Fibroblast of skin of left biceps (primary cell): ENCODE data around the gene SLC30A2.

Experiments used
- DNase-seq, 2 experiments: peaks; one replicate each; pipeline ENCODE4 v3.0.0-alpha.2; 2013; ENCODE audit warnings: low read depth in 2 of 2

SLC30A2 gene

DNA sequence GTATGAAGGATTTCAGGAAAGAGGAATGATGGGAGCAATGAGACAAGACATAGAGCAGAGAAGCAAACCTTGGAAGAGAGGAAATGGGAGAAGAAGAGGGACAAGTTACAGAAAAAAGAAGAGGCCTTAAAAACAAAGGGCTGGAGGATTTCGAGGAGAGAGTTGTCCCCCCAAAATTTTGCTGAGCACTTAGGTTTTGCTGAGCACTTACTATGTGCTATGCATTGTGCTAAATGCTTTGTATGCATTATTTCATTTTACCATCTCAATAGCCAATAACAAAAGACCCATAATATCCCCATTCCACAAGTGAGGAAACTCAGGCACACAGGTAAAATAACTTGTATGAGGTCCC is 24.0 kb upstream of the SLC30A2 start:
- DNase-seq = no peak

DNA sequence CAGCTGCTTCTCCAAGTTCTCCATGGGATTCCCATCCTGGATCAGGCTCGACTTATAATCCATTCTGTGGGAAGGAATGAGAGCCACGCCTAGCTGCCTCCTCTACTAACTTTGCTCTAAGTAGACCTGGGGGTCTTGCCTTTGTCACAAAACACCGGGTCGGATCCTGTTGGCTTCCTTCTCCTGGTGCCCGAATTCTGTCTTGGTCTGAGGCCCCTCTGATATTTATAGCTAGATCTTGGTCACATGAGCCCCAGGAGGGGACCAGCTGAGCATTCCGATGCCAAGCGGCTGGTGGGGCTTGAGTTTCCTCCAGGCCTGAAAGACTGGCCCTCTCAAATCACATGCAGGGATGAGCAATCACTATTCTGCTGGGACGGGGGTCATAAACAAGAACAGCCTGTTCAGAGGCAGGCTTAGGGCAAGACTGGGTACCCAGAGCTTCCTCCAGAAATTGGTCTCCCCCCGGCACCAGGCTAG is 21.6 kb upstream of the SLC30A2 start, which contains the start of gene TRIM63:
Gene TRIM63 (minus strand): TSS at position 199 of the 480 bp plus-strand sequence. CDS start 136 bp downstream, at position 63.
- DNase-seq = no peak

DNA sequence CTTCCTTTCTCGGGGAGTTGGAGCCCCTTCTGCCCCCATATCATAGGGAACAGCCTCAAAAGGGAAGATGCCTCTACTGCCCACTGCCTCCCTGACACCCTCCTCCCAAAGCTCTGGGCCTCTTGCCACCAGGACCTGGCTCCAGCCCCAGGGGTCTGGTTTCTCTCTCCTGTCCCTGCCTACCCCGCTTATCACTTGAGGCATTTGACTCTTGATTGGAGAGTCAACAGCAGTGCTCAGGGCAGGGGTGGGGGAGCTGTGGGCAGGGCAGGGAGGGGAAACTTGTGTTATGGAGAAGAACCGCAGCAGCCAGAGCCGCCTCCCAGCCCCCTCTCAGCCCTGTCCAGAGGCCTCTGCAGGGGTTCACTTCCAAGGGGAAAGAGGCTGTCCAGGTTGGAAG is 20.9 kb upstream of the SLC30A2 start:
- DNase-seq = no peak

DNA sequence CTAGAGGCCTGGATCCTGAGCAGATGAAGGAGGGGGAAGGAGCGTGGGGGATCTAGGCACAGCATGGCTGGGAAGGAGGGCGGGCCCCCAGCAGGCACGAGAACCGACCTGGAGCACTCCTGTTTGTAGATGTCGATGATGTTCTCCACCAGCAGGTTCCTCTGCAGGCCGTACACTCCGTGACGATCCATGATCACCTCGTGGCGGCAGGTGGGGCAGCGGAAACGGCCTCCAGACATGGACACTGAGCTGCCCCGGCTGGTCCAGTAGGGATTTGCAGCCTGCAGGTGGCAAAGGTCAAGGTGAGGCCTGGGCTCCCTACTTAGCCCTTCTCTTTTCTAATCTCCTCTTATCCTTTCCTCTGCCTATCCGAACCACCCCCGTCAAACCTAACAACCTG is 20.2 kb upstream of the SLC30A2 start:
- no peak for DNase-seq

DNA sequence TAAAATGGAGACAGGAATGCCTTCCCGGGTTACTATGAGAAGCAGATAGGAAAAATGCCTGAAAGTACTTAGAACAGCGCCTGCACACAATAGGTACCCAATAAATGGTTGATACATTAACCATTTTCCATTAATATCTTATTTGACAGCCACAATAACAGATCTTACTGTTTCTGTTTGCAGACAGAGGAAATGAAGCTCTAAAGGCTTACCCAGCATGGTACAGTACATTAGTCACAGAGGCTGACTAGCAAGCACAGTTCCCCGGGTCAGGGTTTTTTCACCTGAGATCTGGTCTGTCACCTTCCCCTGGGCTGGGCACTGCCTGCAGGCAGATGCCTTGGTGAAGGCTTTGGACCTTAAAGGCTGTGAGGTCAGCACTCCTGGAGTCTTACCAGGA is 18.6 kb upstream of the SLC30A2 start:
- DNase-seq = no peak

DNA sequence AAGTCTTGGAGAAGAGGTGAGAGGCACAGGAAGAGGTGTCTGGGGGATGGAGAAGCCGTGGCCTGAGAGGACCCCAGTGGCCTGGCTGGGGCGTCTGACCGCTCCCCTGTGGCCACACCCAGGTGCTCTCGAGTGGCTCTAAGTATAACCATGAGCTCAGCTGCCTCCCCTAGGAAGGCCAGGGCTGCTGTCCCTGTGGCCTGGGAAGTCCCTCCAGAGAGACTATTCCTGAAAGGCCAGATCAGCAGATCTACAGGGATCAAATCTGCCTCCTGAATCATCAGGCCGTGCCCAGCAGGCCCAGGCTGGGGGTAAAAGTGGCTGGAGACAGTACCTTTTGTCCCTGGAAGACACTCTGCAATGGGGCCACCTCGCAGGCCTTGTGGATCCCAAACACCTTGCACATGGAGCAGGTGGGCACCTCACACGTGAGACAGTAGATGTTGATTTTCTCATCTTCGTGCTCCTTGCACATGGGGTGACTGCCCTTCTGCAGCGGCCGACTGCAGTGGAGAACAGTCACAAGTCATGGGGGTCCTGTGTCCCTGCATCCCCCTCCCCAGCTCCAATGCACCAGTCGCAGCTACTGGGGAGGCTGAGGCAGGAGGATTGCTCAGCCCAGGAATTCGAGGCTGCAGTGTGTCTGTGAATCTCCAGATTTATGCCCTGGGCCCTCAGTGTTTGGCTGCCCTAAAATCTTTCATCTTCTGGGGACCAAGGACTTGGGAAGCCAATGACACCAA is 15.1 kb upstream of the SLC30A2 start:
- no peak for DNase-seq

DNA sequence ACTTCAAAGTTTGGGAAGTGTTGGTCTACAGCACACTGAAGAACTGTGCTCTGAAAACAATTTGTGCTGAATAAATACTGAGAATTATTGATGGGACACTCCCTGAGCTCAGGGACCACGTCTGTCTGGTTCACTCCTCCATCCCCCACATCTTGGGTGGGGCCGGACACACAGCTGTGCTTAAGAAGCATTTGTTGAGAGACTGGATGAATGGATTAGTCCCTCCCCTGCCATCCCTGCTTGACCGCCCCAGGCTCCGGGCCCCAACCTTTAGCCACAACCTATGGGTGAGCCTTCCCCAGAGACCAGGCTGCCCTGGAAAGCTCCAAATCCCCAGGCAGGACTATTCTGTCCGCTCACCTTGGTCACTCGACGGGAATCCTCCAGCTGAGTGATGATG is 14.0 kb upstream of the SLC30A2 start:
- DNase-seq = no peak

DNA sequence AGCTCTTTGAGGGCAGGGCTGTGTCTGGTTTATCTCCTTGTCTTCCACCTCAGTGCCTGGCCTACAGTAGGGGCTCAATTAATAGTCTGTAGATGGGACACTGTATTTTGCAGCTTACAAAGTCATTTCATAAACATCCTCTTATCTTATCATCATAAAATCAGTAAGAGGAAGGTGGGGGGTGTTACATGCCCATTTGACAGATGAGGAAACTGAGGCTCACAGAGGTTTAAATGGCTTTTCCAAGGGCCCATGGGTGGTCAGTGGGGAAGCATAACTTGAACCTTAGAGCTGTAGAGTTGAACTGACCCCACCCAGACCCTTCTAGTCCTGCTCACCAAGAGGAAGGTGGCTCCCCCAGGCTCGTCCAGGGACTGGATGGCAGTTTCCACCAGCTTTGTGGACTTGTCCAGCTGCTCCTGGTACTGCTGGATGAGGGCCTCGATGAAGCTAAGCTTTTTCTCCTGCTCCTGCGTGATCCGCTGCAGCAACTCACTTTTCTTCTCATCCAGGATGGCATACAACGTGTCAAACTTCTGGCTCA is 12.2 kb upstream of the SLC30A2 start:
- DNase-seq = no peak

DNA sequence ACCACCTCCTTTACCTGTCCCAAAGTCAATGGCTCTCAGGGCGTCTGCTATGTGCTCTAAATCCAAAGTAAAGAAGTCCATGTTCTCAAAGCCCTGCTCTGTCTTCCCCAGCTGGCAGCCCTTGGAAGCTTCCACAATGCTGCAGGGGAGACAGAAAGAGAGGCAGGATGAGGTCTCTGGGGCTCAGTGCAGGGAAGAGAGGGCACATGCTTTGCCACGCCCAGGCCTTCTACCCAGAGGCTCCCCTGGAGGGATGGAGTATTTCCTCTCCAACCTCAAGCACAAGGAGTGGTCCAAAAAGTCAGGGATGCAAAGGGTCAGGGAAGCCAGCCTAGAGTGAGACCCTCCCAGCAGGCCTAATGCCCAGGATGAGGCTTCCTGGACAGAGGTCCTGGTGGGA is 11.3 kb upstream of the SLC30A2 start:
- DNase-seq = no peak

DNA sequence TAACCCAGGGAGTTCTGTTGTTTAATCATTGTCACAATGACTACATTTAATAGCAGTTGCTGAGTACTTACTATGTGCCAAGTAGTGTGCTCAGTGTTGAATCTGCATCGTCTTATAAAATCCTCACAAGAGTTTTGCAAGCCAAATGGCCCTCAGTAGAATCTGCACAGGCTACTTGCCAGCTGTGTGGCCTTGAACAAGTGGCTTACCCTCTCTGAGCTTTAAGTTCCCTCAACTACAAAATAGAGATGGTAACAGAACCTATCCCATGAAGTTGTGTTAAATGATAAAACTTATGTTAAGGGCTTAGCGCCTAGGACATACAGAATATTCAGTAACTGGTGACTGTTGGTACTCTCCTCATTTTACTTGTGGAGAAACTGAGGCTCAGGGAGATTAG is 9.1 kb upstream of the SLC30A2 start:
- no peak for DNase-seq

DNA sequence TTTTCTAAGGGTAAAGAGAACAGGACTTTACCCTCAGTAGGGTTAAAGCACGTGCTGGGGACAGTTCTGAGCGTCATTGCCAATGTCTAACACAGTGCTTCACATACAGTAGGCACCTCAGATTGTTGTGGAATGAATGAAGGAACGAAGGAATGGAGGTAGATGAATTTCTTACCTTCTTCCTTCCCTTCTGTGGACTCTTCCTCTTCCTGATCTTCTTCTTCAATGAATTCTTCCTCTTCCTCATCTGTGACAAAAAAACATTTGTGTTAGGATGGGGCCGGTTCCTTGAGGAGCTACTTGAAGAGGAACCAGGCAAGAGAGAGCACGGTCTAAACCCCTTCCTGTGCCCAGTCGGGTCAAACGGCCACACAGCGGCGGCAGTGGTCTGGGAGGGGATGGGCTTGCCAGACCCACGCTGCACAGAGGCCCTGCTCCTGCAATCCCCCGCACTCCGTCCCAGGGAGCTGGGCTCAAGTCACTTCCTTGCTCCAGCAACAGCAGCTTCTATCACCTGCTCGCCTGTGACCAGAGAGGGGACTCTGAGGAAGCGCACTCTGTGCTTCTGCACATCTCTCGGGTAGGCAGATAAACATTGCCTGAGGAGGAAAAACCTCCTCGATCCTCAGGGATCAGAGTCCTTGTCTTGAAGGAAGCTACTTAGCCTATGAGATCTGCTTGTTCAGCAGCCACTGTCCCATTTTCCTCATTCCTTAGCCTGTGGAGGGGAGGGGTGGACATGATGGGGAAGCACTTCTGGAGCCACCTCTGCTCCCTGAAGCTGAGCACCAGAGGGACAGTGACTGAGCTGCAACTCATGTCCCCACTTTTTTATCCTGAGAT is 8.0 kb upstream of the SLC30A2 start:
- no peak for DNase-seq

DNA sequence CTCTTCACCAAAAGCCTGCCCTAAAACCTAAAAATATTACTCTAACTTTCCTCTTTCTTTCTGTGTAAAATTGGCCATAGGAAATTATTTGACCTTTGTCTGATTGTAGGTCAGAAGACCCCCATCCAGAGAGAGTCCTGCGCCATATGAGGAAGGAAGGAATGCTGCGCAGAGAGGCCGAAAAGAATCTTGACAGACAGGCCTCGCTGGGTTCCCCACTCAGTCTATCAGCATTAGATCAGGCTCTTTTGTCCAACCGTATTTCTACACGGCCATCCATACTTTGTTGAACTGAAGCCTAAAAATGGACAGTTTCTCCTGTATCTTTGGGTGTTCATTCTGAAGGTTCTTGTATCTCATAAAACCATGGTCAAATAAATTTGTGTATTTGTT is 4.3 kb upstream of the SLC30A2 start:
- no peak for DNase-seq

DNA sequence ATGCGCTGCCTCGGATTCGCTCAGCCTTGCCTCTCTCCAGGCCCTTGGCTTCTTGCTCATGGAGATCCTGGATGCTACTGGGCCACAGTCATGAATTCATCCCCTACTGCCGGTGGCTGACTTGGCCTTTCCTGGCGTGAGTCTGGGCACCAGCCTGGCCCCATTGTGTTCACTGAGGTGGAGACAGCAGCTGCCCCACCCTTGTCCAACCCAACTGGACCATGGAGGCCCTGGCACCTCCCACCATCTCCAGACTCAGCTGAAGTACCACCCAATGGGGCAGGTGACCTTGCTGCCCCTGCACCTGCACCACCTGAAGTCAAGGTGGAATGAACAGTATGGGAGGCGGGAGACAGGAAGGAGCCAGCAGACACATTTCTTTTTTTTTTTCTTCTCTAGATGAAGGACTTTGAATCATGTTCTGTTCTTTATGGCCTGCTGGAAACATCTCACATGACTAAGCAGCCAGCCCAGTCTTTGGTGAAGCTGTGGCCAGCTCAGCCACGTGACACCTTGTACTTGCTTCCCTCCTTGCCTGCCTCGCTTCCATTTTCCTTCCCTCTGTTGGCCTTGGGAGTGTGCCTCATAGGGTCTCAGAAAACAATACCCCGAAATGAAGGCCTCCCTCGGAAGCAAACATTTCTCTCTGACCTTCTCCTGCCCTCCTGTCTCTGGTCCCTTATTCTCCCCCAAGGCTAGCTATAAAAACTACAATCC is 3.8 kb upstream of the SLC30A2 start:
- no peak for DNase-seq

DNA sequence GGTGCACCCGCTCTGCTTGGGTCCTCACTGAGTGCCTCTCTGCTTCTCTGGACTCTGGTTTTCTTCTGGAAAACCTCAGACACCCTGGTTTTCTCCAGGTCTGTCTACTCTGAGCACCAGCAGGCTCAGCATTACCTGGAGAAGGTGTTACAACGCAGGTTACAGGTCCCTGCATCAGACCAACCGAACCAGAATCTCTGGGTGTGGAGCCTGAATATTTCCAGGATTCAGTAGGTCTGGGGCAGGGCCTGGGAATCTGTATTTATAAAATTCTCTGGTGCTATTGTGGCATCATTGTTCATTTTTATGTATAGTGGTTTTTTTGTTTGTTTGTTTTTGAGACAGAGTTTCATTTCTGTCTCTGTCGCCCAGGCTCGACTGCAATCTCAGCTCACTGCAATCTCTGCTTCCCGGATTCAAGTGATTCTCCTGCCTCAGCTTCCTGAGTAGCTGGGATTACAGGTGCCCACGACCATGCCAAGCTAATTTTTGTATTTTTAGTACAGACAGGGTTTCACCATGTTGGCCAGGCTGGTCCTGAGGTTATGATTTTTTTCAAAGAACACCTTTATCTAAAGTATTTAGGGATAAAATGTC is 1.5 kb upstream of the SLC30A2 start:
- no peak for DNase-seq

DNA sequence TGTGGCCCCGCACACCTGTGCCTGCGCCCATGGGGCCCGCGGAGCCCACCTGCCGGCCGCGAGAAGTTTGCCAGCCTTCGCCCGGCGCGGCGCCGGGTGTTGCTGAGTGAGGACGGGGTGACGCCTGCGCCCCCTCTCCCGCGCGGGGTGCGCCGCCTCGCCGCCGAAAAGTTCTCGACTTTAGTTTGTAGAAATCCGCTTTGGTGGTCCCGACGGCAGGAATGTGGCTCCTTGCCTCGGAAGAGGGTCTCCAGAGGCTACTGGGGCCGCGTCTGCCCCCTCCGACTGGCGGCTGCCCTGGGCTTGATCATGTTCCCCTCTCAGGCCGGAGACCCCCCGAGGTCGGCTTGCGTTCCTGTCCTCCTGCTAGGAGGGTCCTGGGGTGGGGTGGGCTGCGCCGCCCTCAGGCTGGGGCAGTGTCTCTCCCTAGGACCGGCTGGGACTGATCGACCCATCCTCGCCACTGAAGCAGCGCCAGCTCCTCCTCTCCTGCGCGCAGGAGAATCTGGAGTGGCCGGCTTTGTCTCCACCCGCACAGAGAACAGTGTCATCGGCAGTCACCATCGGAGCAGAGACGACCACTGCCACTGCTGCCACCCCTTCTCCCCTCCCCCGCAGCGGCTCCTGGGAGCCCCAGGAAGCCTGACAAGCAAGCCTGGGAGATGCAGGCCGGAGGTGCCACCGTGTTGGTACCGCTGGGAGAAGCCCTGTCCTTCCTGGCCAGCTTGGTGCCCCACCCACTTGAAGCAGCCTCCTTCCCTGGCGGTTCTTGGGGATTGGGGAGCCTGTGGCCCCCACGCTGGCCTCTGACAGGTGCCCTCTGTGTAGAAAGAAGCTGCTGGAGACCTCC is 553 bp upstream of the SLC30A2 start:
- DNase-seq = no peak

DNA sequence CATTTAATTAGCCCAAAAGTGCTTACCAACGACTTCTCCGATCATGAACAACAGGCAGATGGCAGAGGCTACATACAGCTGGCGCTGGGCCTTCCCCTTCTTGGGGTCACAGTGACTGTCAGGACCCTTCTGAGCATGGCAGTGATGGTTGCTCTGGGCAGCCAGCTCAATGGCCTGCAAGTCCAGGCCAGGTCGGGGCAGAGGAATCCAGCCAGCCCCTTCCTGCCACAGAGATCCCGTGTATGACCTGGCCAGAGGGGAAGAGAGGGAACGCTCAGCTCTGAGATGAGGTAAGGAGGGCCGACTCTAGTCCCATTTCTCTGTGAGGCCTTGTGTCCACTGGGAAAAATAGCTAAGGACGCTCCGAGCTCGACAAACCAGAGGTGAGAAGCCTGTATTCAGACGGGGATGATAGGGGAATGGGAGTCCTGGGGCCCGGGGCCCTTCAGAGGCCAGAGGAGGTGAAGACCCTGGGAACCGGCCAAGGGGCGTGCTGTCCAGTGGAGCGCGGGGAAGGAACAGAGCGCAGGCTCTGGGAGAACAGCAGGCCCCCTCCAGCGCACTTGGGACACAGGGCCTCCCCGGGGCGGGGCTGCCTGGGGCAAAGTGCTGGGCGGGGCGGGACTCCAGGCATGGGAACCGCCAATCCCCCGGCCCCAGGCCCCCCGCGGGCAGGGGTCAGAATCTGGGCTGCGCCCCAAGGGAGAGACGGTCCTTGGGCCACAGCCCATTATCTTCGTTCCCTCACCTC is 772 bp downstream of the SLC30A2 start:
- no peak for DNase-seq

DNA sequence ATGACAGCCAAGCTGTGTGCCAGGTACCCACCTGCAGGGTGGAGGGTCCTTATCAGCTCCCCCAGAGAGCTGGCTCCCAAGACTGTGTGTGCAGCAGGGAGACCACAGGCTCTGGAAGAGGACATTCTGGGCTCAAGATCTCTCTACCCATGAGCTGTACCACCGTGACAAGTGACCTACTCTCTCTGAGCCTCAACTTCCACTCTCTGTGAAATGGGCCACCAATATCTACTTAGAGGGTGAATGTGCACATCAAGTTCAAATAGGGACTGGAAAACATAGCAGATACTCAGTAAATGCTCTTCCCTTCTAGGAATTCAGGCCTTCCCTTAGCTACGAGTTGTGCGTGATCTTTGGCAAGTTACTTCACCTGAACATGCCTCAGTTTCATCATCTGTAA is 1.5 kb downstream of the SLC30A2 start:
- no peak for DNase-seq

DNA sequence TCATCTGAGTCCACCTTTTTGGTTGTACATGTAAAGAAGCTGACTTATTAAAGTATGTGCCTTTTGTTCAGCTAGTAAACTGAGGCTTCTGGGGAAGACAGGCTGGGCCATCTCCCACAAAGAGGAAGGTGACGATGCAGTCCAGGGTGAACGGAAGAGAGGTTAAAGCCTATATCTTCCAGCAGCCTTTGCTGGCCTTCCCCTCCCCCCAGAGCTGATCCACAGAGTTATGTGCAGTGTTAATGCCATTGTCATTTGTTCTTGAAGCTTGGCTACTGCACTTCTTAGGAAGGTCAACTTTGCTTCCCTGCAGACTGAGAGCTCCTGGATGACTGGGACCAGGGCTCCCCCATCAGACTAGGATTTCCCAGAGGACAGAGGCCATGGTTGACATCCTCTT is 2.2 kb downstream of the SLC30A2 start:
- no peak for DNase-seq

DNA sequence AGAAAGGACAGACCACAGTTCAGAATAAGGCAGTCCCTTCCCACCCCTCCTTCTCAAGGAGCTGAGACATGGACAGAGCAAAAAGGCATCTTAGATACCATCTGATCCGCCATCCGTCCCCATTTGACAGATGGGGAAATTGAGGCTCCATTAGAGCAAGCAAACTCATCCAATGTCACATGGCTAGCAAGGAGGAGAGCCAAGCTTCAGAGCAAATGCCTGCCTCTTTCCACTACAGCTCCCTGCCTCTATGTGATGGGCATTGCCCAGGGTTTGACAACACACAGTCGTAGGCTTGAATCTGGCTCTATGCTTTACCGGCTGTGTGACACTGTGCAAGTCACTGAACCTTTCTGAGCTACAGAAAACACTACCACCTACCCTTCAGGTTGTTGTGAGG is 3.9 kb downstream of the SLC30A2 start:
- DNase-seq = no peak

DNA sequence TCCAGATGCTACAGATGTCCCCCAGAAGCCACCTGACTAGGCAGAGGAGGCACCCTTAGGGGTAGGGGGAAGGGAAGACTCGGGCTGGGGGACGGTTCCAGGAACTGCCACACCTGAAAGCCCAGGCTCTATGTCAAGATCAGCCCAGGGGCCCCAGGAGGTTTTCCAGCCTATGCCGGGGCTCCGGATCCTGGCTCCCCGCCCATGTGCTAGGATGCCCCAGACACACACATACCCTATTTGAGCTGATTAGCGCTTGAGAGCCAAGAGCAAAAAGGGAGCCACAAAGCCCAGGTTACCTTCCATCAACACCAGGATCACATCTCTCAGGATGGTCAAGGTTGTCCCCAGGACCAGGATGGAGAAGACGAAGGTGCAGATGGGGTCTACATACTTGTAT is 4.5 kb downstream of the SLC30A2 start:
- DNase-seq = no peak
